GM18502 (cell line): ENCODE results near the gene SPDEF.

Source experiments
- ATAC-seq: cut with Tn5 transposase; IDR thresholded peaks from one replicate; pipeline ENCODE4 v1.9.1; 2021; ENCODE audit warnings: mild to moderate bottlenecking; ENCODE audit not compliant: unreplicated experiment, poor library complexity

Gene SPDEF

GRCh38 chr6:34584694-34585093, 28.6 kb upstream of the SPDEF start:
- ATAC-seq, result no peak

- no peak for ATAC-seq
Observed at GRCh38 chr6:34583861-34584604, 27.9 kb upstream of the SPDEF start.

- no peak for ATAC-seq
Observed at GRCh38 chr6:34583461-34583860, 27.3 kb upstream of the SPDEF start.

- no peak for ATAC-seq
Observed at GRCh38 chr6:34581561-34581920, 25.4 kb upstream of the SPDEF start.

GRCh38 chr6:34580707-34581560, 24.8 kb upstream of the SPDEF start:
- no peak for ATAC-seq

GRCh38 chr6:34578445-34579262, 22.5 kb upstream of the SPDEF start:
- ATAC-seq, result no peak

GRCh38 chr6:34576286-34576955, 20.3 kb upstream of the SPDEF start:
- no peak for ATAC-seq

- no peak for ATAC-seq
Observed at GRCh38 chr6:34575326-34575725, 19.2 kb upstream of the SPDEF start.

GRCh38 chr6:34574647-34575293, 18.6 kb upstream of the SPDEF start:
- ATAC-seq, result no peak

GRCh38 chr6:34573567-34574183, 17.5 kb upstream of the SPDEF start:
- no peak for ATAC-seq

- no peak for ATAC-seq
Observed at GRCh38 chr6:34572585-34572984, 16.5 kb upstream of the SPDEF start.

- ATAC-seq, result no peak
Observed at GRCh38 chr6:34572021-34572420, 15.9 kb upstream of the SPDEF start.

- ATAC-seq, result no peak
Observed at GRCh38 chr6:34571388-34571787, 15.3 kb upstream of the SPDEF start.

GRCh38 chr6:34570066-34570833, 14.1 kb upstream of the SPDEF start:
- ATAC-seq, result no peak

- ATAC-seq, result no peak
Observed at GRCh38 chr6:34569361-34569973, 13.3 kb upstream of the SPDEF start.

GRCh38 chr6:34568341-34569201, 12.4 kb upstream of the SPDEF start:
- ATAC-seq, result no peak

- no peak for ATAC-seq
Observed at GRCh38 chr6:34566830-34567546, 10.9 kb upstream of the SPDEF start.
